ENCODE results near the gene CAMTA1.

DNA sequence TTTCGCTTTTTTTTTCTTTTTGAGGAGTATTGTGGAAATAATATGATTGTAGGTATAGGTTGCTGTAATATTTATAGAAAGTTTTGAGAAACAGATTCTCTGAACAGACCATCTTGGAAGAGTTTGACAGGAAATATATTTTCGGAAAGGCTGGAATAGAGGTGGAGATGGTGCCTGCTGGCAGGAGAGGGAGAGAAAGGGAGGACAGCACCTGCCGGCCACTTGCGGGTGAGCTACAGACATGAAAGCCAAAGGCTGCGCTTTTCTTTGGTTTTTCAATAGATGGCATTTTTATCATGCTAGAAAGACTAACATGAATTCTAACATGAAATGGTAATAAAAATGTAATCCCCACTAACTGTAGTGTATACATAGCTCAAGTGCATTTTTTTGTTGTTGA, 82.1 kb downstream of the CAMTA1 start:
- TF ChIP-seq, protein P1, sequence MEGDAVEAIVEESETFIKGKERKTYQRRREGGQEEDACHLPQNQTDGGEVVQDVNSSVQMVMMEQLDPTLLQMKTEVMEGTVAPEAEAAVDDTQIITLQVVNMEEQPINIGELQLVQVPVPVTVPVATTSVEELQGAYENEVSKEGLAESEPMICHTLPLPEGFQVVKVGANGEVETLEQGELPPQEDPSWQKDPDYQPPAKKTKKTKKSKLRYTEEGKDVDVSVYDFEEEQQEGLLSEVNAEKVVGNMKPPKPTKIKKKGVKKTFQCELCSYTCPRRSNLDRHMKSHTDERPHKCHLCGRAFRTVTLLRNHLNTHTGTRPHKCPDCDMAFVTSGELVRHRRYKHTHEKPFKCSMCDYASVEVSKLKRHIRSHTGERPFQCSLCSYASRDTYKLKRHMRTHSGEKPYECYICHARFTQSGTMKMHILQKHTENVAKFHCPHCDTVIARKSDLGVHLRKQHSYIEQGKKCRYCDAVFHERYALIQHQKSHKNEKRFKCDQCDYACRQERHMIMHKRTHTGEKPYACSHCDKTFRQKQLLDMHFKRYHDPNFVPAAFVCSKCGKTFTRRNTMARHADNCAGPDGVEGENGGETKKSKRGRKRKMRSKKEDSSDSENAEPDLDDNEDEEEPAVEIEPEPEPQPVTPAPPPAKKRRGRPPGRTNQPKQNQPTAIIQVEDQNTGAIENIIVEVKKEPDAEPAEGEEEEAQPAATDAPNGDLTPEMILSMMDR (conservative IDR thresholded peaks at IDR 0.05; ENCODE audit: low read depth, low read length), result no peak
- no peak for TF ChIP-seq EZH2 (IDR thresholded peaks at IDR 0.05; ENCODE audit: borderline replicate concordance, low read depth, low read length, poor library complexity, severe bottlenecking)

Data from A673 (cell line).